Ectodermal cell (in vitro differentiated cells): Measurements from ENCODE around the gene MROH8.
"Not testable (repeated sequence)": the region's sequence is repeated elsewhere in the genome, so short reads cannot be mapped to it uniquely, and the experiment has no call there.

ENCODE experiments used
- H3K27ac ChIP-seq: 2 replicates; pipeline ENCODE4 v1.7.0; 2013; ENCODE audit warnings: mild to moderate bottlenecking, low read depth, low read length; ENCODE audit not compliant: insufficient read depth, poor library complexity, severe bottlenecking
- H3K27me3 ChIP-seq: 2 replicates; pipeline ENCODE4 v1.7.0; 2013; ENCODE audit warnings: mild to moderate bottlenecking, low read length; ENCODE audit not compliant: insufficient read depth, control insufficient read depth, poor library complexity, severe bottlenecking
- H3K36me3 ChIP-seq: one replicate; pipeline ENCODE4 v1.7.0; 2013; ENCODE audit warnings: low read length; ENCODE audit not compliant: control insufficient read depth, insufficient read depth
- H3K4me1 ChIP-seq: one replicate; pipeline ENCODE4 v1.7.0; 2013; ENCODE audit warnings: low read length; ENCODE audit not compliant: control insufficient read depth, insufficient read depth
- H3K4me3 ChIP-seq: 2 replicates; pipeline ENCODE4 v1.7.0; 2013; ENCODE audit warnings: low read depth, low read length, control low read depth; ENCODE audit not compliant: insufficient read depth
- H3K9me3 ChIP-seq: 2 replicates; pipeline ENCODE4 v1.7.0; 2013; ENCODE audit warnings: mild to moderate bottlenecking, low read length, moderate library complexity; ENCODE audit not compliant: control insufficient read depth
- WGBS, 2 experiments: methylation state at CpG; one replicate each; pipeline ENCODE4 v1.1.7; 2013; ENCODE audit warnings: missing lambda C conversion rate in 2 of 2; 5-methylcytosine and 5-hydroxymethylcytosine counted together

Gene MROH8

GRCh38 chr20:37095599-37096414, 83.5 kb downstream of the MROH8 start, which contains the start of gene RBL1:
RBL1 (minus strand) TSS chr20:37095997; CDS start chr20:37095928, 69 bp downstream.
- WGBS, 2 experiments = 1% methylated on average over 58 of the region's 58 CpGs
- Histone ChIP-seq H3K36me3 (no peaks in the 10 kb centered on the region), H3K27me3 (no peaks in the 10 kb centered on the region), H3K4me1 (peaks cover 5% of the 10 kb centered on the region), H3K9me3 (no peaks in the 10 kb centered on the region), H3K4me3 (peak within 1 kb of the TSS; percentile 56), H3K27ac (peak within 1 kb of the TSS; percentile 97)

DNA sequence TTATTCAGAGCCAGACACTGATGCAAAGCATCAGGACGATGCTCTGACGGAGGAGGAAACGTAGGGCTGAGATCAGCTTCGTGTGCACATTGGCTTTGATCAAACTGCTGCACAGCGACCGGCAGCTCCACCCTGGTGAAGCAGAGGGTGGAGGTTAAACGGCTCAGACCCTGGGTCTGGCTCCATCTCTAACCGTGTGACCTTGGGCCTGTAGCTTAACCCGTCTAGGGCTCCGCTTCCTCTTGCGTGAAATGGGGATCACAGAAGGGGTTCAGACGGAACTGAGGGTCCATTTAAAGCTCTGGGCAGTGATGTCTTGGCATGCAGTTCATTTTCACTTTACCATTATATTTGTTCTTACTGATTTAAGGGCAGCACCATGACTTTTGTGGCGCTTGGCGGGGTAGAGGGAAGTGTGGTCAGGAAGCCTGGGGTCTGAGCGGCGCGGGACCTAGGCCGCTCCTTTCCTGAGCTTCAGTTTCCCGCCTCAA, 84.2 kb downstream of the MROH8 start:
- WGBS, 2 experiments = 27 to 32% methylated on average over 19 of the region's 19 CpGs
- H3K36me3 ChIP-seq = no peaks in the 10 kb centered on the region

GRCh38 chr20:37090407-37090806, 88.9 kb downstream of the MROH8 start:
- 100% methylated on average over 1 to 2 of the region's 2 CpGs for WGBS, 2 experiments
- H3K27me3 ChIP-seq = no peaks in the 10 kb centered on the region
- peaks cover 14% of the 10 kb centered on the region for H3K36me3 ChIP-seq
- no peak overlapping the region for H3K4me3 ChIP-seq
- H3K4me1 ChIP-seq = peaks cover 5% of the 10 kb centered on the region
- no peak overlapping the region for H3K27ac ChIP-seq
- no peaks in the 10 kb centered on the region for H3K9me3 ChIP-seq

More for the DNA sequence above, 84.2 kb downstream of the MROH8 start:
- no peaks in the 10 kb centered on the region for H3K9me3 ChIP-seq
- peaks cover 5% of the 10 kb centered on the region for H3K4me1 ChIP-seq
- H3K27me3 ChIP-seq = no peaks in the 10 kb centered on the region
- peak overlapping the region; percentile 56 for H3K4me3 ChIP-seq
- peak overlapping the region; percentile 97 for H3K27ac ChIP-seq

DNA sequence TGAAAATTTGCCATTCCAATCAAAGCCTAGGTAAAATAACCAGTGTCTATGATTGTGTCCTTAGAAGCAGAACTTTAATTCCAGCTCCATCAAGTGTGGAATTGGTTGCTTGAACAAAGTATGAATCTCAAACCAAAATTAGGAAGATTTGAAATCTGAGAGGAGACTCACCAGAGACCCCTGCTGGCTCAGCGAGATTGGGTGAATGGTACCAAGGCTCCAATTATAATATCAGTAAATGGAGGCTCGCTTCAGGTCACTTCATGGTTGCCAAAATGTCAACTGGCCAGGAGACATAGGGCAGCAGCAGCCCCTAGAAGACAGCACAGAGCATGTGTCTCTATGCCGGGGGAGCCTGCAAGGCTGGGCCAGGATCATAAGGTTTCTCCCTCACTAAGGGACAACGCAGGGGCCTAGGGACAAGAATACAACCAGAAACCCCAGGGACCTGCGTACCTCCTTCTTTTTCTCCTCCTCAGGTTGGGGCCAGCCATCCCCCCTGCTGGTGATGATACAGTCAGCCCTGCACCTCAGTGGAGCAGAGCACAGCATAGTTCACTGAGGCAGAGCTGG, 97.5 kb downstream of the MROH8 start:
- H3K4me1 ChIP-seq = no peaks in the 10 kb centered on the region
- WGBS, 2 experiments = 88 to 91% methylated on average over 5 of the region's 5 CpGs
- no peak overlapping the region for H3K4me3 ChIP-seq
- H3K9me3 ChIP-seq = no peaks in the 10 kb centered on the region
- no peak overlapping the region for H3K27ac ChIP-seq
- H3K27me3 ChIP-seq = no peaks in the 10 kb centered on the region
- H3K36me3 ChIP-seq = peaks cover 26% of the 10 kb centered on the region

GRCh38 chr20:37077009-37077408, 102.3 kb downstream of the MROH8 start:
- H3K27ac ChIP-seq = no peak overlapping the region
- H3K4me3 ChIP-seq = no peak overlapping the region
- WGBS, 2 experiments = 94 to 95% methylated on average over 8 of the region's 8 CpGs
- peaks cover 16% of the 10 kb centered on the region for H3K36me3 ChIP-seq
- no peaks in the 10 kb centered on the region for H3K4me1 ChIP-seq
- H3K27me3 ChIP-seq = no peaks in the 10 kb centered on the region
- H3K9me3 ChIP-seq = no peaks in the 10 kb centered on the region

DNA sequence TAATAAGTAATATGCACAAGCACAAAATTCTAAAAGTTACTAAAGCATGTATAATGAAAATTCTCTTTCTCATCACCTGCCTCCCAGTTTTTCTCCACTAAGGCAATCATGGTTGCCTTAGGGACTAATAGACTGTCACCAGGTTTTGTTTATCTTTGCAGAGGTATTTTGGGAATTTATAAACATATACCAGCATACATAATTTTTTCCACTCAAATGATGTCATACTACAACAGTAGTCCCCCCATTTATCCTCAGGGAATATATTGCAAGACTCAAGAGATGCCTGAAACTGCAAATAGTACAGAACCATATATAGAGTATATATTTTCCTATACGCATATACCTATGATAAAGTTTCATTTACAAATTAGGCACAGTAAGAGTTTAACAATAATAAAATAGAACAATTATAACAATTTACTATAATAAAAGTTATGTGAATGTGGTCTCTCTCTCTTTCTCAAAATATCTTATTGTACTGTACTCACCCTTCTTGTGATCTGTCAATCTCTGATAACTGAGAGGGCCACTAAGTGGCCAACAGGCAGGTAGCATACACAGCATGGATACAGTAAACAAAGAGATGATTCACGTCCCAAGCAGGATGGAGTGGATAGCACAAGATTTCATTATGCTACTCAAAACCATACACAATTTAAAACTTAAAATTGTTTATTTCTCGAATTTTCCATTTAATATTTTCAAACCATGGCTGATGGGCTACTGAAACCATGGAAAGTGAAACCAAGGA, 103.2 kb downstream of the MROH8 start:
- peaks cover 9% of the 10 kb centered on the region for H3K36me3 ChIP-seq
- H3K4me1 ChIP-seq = no peaks in the 10 kb centered on the region
- no peak overlapping the region for H3K4me3 ChIP-seq
- H3K27ac ChIP-seq = no peak overlapping the region
- H3K9me3 ChIP-seq = no peaks in the 10 kb centered on the region
- H3K27me3 ChIP-seq = no peaks in the 10 kb centered on the region
- 94 to 97% methylated on average over 2 of the region's 3 CpGs for WGBS, 2 experiments

- no peaks in the 10 kb centered on the region for H3K9me3 ChIP-seq
- no peak overlapping the region for H3K27ac ChIP-seq
- no peaks in the 10 kb centered on the region for H3K4me1 ChIP-seq
- 87 to 88% methylated on average over 17 of the region's 17 CpGs for WGBS, 2 experiments
- H3K27me3 ChIP-seq = no peaks in the 10 kb centered on the region
- H3K36me3 ChIP-seq = peaks cover 9% of the 10 kb centered on the region
- H3K4me3 ChIP-seq = no peak overlapping the region
These were observed 106.8 kb downstream of the MROH8 start for GRCh38 chr20:37072293-37073196.

DNA sequence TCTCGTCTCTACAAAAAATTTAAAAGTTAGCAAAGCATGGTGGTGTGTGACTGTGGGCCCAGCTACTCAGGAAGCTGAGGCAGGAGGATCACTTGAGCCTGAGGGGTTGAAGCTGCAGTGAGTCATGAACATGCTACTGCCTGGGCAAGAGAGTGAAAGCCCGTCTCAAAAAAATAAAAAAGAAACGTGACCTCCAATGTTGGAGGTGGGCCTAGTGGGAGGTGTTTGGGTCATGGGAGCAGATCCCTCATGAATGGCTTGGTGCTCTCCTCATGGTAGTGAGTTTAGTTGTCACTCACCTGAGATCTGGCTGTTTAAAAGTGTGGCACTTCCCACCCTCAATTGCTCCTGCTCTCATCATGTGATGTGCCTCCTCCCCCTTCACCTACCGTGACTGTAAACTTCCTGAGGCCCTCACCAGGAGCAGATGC, 107.9 kb downstream of the MROH8 start:
- H3K4me1 ChIP-seq = no peaks in the 10 kb centered on the region
- no peak overlapping the region for H3K4me3 ChIP-seq
- no peaks in the 10 kb centered on the region for H3K9me3 ChIP-seq
- H3K36me3 ChIP-seq = peaks cover 9% of the 10 kb centered on the region
- H3K27ac ChIP-seq = no peak overlapping the region
- WGBS, 2 experiments = 91 to 94% methylated on average over 4 of the region's 4 CpGs
- H3K27me3 ChIP-seq = no peaks in the 10 kb centered on the region

- H3K27me3 ChIP-seq, H3K27ac ChIP-seq, H3K4me3 ChIP-seq, H3K9me3 ChIP-seq, H3K36me3 ChIP-seq, H3K4me1 ChIP-seq: not testable (repeated sequence)
- 92 to 98% methylated on average over 17 to 23 of the region's 25 CpGs for WGBS, 2 experiments
These were observed 109.8 kb downstream of the MROH8 start for GRCh38 chr20:37069563-37069962.
